NCI-H774 (cell line): Measurements from ENCODE around the gene P2RX6.
"Not testable (repeated sequence)": the region's sequence is repeated elsewhere in the genome, so short reads cannot be mapped to it uniquely, and the experiment has no call there.

Experiments
- DNase-seq: peaks from one replicate; lab custom pipeline; 2025; lab: John Stamatoyannopoulos, UW

P2RX6 gene

GRCh38 chr22:20994128-20994901 is 20.6 kb upstream of the P2RX6 start:
- no peak for DNase-seq

GRCh38 chr22:20994902-20995241 is 20.1 kb upstream of the P2RX6 start:
- DNase-seq, result no peak

GRCh38 chr22:20995329-20996030 is 19.5 kb upstream of the P2RX6 start:
- no peak for DNase-seq

- DNase-seq, result no peak
Observed at GRCh38 chr22:20996031-20996410, 18.9 kb upstream of the P2RX6 start.

- no peak for DNase-seq
Observed at GRCh38 chr22:20996598-20997535, 18.1 kb upstream of the P2RX6 start.

GRCh38 chr22:20997536-20998257 is 17.3 kb upstream of the P2RX6 start:
- no peak for DNase-seq

GRCh38 chr22:20998411-20999336 is 16.3 kb upstream of the P2RX6 start:
- DNase-seq, result no peak

GRCh38 chr22:20999350-21000206 is 15.4 kb upstream of the P2RX6 start:
- no peak for DNase-seq

- DNase-seq, result no peak
Observed at GRCh38 chr22:21000207-21000986, 14.6 kb upstream of the P2RX6 start.

- no peak for DNase-seq
Observed at GRCh38 chr22:21000987-21001600, 13.9 kb upstream of the P2RX6 start.

GRCh38 chr22:21001601-21002325 is 13.2 kb upstream of the P2RX6 start, which contains the start of gene THAP7:
Gene THAP7 (minus strand): TSS chr22:21002118. CDS start chr22:21001911, 207 bp downstream.
- peak; percentile 92 for DNase-seq

GRCh38 chr22:21003782-21004181 is 11.2 kb upstream of the P2RX6 start:
- no peak for DNase-seq

- not testable (repeated sequence) for DNase-seq
Observed at GRCh38 chr22:21009208-21009607, 5.8 kb upstream of the P2RX6 start.

- DNase-seq, result no peak
Observed at GRCh38 chr22:21009638-21010425, 5.1 kb upstream of the P2RX6 start.

GRCh38 chr22:21010426-21011113 is 4.4 kb upstream of the P2RX6 start:
- no peak for DNase-seq
